GM21737 (cell line): ENCODE results near the gene NLRP7.

ENCODE experiments used
- ATAC-seq: cut with Tn5 transposase; IDR thresholded peaks from one replicate; pipeline ENCODE4 v1.9.1; 2021; ENCODE audit warnings: mild to moderate bottlenecking, moderate library complexity; ENCODE audit not compliant: unreplicated experiment

The NLRP7 gene

DNA sequence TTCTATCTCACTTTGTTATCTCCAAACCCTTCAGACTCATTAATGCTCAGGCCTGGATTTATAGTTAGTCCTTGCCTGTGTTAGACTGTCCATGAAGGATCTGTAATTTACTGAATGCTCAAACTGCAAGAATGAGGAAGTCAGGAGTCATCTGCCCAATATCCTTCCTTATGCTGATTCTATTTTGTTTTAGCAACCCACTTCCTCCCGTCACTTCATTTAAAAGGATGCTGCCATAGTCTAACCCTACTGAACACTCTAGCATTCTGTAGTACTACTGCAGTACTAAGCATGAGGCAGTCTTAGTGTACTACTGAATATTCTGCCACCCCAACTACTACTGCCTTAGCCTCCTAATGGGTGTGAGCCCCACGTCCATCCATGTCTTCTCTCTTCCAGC is 71.8 kb downstream of the NLRP7 start:
- no peak for ATAC-seq

DNA sequence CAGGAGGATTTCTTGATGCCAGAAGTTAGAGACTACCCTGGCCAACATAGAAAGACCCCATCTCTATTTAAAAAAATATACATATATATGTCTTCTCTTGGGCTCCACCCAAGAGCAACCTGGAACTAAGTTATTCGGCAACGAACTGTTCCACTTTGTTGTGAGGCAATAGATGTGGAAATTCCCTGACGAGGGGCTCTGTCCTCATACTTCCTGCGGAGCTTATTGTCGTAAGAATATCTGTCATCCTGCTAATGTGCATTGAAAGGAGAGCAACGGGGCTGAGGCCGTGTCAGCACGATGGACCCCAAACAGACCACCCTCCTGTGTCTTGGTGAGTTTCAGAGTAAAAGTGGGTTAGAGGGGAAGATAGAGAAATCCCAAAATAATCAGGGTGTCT is 73.3 kb downstream of the NLRP7 start, which contains the start of gene FCAR:
Gene FCAR, plus strand, starts transcription at position 246 of the 400 bp plus-strand sequence. Its CDS starts 55 bp downstream, at position 301.
- no peak for ATAC-seq
